Measurements from ENCODE around the gene CALHM2.

Gene CALHM2

GRCh38 chr10:103451831-103452505 is at the start of gene CALHM2:
Gene CALHM2 (minus strand): TSS chr10:103452370. CDS start chr10:103449941, 2,429 bp downstream.
- DNase-seq (ENCODE audit: low read depth): no peak
- no peak for TF ChIP-seq CTCF (conservative IDR thresholded peaks at IDR 0.05; ENCODE audit: low read depth, low read length)
- H3K4me3 ChIP-seq (ENCODE audit: low read length): peak within 1 kb of the TSS; percentile 50

GRCh38 chr10:103501186-103501585 is 49.0 kb upstream of the CALHM2 start:
- no peak for TF ChIP-seq CTCF (conservative IDR thresholded peaks at IDR 0.05; ENCODE audit: low read depth, low read length)
- DNase-seq (ENCODE audit: low read depth): no peak
- H3K4me3 ChIP-seq (ENCODE audit: low read length): no peak overlapping the region

GRCh38 chr10:103500481-103500880 is 48.3 kb upstream of the CALHM2 start:
- TF ChIP-seq CTCF (conservative IDR thresholded peaks at IDR 0.05; ENCODE audit: low read depth, low read length): no peak
- no peak overlapping the region for H3K4me3 ChIP-seq (ENCODE audit: low read length)
- no peak for DNase-seq (ENCODE audit: low read depth)

- H3K4me3 ChIP-seq (ENCODE audit: low read length): no peak overlapping the region
- no peak for TF ChIP-seq CTCF (conservative IDR thresholded peaks at IDR 0.05; ENCODE audit: low read depth, low read length)
- DNase-seq (ENCODE audit: low read depth): peak; percentile 22
Observed at GRCh38 chr10:103499881-103500280, 47.7 kb upstream of the CALHM2 start.

- TF ChIP-seq CTCF (conservative IDR thresholded peaks at IDR 0.05; ENCODE audit: low read depth, low read length): no peak
- no peak overlapping the region for H3K4me3 ChIP-seq (ENCODE audit: low read length)
- DNase-seq (ENCODE audit: low read depth): no peak
Observed at GRCh38 chr10:103498936-103499638, 46.9 kb upstream of the CALHM2 start.

GRCh38 chr10:103497161-103497915 is 45.2 kb upstream of the CALHM2 start:
- no peak for TF ChIP-seq CTCF (conservative IDR thresholded peaks at IDR 0.05; ENCODE audit: low read depth, low read length)
- DNase-seq (ENCODE audit: low read depth): no peak
- H3K4me3 ChIP-seq (ENCODE audit: low read length): no peak overlapping the region

All from retinal pigment epithelial cell (primary cell).